ENCODE data around the gene EGFL7.
A peak's percentile ranks its signal among the peaks of the same experiment; 100 is the strongest.

EGFL7 gene

GRCh38 chr9:136675477-136676296 is 13.0 kb downstream of the EGFL7 start:
- DNase-seq: no peak

GRCh38 chr9:136676297-136676794 is 13.6 kb downstream of the EGFL7 start:
- DNase-seq: no peak

- DNase-seq: no peak
These were observed 14.4 kb downstream of the EGFL7 start for GRCh38 chr9:136676920-136677686.

DNA sequence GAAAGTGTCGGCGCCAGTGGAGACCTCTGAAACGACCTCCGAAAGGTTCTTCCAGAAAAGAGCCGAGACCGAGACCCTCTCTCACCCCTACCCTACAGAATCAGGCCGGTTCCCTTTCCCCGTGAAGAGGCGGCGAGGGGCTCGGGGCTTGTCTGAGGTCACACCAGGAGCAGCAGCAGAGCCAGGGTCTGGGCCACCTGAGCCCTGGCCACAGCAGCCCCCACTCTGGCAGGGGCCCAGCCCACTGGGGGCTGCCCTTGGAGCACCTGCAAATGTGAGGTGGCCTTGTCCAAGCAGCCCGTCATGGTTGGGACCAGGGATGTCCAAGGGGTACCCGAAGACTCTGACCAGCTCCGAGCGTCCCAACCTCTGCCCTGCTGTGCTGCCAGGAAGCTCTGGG is 15.3 kb downstream of the EGFL7 start:
- DNase-seq: no peak

DNA sequence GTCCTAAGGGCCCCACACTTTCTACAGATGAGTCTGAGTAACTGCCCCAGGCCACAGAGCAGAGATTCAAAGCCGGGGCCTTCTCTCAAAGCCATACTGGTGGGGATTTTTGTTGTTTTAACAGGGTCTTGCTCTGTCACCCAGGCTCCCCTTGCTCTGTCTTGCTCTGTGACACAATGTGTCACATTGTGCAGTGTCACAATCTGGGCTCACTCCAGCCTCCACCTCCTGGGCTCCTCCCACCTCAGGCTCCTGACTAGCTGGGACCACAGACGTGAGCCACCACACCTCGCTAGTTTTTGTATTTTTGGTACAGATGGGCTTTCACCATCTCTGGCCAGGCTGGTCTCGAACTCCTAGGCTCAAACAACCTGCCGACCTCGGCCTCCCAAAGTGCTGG is 15.9 kb downstream of the EGFL7 start:
- DNase-seq: no peak

DNA sequence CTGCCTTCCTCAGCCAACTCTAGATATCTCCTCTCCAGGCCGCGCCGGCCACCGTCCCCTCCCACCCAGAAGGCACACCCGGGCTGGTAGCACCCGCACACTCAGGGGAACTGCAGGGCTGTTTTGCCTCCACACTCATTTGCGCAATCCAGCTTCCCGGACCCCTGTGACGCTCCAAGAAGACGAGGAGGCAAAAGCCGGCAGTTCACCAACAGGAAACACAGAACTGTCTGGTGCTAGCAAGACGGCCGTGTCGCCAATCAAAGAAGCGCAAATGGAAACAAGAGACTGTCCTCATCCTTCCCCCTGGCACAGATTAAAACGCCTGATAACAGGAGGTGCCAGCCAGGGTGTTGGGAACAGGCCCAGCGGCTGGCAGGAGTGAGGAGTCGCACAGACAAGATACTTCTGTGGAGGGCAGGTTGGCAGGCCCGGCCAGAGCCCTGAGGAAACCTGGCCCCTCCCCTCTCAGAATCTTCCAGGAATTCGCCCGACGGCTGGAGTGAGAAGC is 16.8 kb downstream of the EGFL7 start:
- DNase-seq: peak in 1 of 2 donors; percentile 52

DNA sequence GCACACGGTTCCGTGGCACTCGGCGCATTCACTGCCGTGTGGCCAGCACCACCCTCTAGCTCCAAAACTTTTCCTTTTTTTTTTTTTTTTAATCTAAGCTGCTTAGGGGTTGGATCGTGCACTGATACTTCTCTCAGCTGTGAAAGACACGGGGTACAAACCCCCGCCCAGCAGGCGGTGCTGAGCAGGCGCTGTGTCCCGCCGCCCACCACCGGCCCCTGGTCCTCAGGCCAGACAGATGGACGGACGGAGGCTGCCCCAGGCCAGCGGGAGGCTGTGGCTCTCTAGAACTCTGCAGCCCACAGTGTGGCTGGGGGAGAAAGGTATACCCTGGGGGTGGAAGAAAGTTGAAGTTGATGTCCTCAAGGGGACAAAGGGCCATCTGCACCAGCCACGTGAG is 18.3 kb downstream of the EGFL7 start:
- no peak for DNase-seq

DNA sequence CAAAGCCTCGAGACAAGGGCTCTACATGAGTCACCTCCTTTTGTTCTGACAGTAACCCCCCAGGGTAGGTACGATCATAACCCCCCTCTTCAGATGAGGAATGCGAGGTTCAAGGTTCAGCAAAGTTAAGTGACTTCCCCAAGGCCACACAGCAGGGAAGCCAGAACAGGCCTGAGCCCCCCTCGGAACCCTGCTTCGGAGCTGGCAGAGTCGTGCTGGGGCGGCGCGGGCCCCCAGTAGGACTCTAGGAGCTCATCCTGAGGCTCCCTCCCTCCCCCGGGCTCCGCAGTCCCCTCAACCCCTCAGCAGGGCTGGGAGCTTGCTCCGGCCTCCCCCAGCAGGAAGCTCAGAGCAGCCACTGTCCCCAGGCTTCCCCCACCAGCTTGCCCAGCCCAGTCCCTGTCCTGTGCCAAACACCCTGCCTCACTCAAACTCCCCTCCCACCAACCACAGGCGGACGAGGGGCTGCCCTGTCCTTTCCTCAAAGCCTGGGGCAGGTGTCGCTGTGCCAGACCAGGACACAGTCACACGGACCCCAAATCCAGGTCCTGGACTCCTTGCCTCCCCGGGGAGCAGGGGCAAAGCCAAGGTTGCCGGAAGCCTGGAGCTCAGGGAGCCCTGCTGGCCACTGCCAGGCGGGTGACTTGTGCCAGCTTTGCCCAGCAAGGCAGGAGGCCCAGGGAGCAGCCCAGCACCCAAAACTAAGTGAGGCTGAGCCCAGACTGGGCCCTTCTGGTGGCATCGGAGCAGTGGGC is 19.4 kb downstream of the EGFL7 start:
- DNase-seq: no peak

GRCh38 chr9:136682710-136683109 is 20.0 kb downstream of the EGFL7 start:
- no peak for DNase-seq

GRCh38 chr9:136683173-136683745 is 20.5 kb downstream of the EGFL7 start:
- no peak for DNase-seq

DNA sequence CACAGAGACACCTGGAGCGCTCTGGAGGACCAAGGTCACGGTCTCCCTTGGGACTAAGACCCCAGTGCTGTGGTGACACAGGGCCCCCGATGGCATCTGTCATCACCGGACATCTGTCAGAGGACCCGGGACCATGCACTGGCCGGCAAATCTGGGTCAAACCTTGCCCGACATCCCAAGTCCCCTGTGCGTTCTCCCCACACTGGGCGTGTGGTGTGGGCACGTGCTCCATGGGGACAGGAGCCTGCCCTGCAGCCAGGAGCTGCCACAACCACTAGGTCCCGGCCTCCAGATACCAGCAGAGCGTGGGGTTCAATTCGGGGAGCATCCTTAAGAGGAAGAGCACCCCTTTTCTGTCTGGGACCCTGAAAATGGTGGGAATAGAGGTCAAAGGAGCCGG is 21.0 kb downstream of the EGFL7 start:
- DNase-seq: no peak

GRCh38 chr9:136684339-136684738 is 21.6 kb downstream of the EGFL7 start:
- no peak for DNase-seq

DNA sequence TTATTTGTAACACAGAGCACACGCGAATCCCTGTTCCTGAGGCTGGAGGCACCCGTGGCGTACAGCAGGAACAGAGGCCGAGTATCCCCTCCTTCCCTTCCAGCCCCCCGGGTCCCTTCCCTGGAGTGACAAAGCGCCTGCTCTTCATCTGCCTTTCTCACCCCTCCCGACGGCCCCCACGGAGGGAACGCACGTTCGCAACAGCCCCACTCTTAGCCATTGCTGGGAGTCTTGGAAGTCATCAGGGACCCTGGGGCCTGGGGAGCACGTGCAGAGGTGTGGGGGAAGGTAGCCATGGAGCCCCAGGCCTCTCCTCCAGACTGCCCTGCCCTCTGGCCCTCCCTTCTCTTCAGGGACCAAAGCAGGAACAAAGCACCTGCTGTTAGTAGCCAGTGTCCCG is 22.1 kb downstream of the EGFL7 start:
- DNase-seq: no peak

DNA sequence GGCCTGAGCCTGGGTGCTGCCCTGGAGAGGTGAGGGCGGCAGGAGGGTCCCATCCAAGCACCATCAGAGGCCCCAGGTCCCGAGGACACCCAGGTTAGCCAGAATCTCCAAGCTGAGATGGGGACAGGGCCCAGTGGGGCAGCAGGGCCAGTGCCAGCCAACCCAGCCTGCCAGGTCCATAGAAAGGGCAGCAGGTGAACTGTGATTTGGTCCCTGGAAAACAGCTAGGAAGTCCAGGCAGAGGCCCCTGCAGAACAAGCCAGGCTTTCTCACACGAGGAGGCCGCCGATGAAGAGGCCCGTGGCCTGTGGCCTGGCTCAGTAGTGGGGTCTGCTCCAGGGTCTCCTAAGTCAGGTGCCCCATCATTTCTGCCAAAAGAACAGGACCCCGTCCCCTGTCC is 22.5 kb downstream of the EGFL7 start:
- no peak for DNase-seq

DNA sequence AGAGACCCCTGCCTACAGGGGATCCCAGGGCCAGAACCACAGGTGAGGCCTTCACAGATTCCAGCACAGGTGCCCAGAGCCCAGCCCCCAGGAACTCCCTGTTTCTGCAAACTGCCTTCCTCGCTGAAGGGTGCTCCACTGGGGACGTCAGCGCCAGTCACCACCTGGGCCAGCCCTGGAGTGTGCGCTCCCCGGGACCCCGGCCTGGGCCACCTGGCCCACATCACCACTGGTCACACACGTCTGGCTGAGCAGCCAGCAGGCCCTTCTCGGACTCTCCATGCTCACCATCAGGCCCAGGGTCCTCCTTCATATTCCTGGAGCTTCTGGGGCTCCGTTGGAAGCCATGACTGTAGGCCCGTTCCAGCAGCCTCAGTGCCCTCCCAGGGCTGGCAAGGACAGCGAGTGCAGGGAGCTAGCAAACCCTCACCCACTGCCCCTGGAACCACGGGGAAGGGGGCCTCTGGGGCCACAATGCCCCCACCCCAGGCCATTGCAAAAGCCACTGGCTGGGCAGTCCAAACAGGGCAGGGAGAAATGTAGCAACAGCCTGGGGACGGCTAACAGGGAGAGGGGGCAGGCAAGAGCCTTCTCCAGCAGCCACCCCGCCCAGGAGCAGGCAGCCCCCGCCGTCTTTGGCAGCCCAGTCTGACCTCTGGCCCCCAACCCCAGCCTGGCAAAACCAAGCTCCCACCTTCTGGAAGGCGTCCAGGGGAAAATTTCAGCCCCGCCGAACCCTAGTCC is 23.2 kb downstream of the EGFL7 start:
- DNase-seq: no peak

GRCh38 chr9:136686534-136686793 is 23.7 kb downstream of the EGFL7 start:
- no peak for DNase-seq

GRCh38 chr9:136686794-136687711 is 24.3 kb downstream of the EGFL7 start, which contains the start of gene AGPAT2:
TSS of gene AGPAT2 (minus strand) at chr9:136687457. CDS start at chr9:136687357, 100 bp downstream.
- DNase-seq: peak; percentile 68 to 73

DNA sequence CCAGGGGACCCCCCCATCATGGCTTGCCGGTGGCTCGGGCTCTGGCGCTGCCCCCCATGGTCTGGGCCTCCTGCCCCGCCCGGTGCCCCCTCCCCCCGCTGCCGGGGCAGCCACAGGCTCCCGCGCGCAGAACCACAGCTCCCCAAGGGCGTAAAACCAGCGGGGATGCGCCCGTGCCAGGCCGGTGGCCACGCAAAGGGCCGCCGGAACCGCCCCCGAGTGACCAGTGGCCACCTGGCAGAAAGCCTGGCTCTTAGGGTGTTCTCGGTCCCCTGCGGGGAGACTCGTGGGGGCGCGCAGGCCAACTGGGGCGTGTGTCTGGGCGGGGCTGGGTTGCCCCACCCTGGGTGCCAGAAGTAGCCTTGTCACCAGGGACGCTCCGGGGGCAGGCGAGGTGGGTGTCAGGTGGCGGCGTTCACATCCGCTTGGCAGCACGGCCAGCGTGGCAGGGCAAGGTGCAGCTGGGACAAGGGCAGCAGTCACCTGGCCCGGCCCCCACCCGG is 25.1 kb downstream of the EGFL7 start:
- no peak for DNase-seq

DNA sequence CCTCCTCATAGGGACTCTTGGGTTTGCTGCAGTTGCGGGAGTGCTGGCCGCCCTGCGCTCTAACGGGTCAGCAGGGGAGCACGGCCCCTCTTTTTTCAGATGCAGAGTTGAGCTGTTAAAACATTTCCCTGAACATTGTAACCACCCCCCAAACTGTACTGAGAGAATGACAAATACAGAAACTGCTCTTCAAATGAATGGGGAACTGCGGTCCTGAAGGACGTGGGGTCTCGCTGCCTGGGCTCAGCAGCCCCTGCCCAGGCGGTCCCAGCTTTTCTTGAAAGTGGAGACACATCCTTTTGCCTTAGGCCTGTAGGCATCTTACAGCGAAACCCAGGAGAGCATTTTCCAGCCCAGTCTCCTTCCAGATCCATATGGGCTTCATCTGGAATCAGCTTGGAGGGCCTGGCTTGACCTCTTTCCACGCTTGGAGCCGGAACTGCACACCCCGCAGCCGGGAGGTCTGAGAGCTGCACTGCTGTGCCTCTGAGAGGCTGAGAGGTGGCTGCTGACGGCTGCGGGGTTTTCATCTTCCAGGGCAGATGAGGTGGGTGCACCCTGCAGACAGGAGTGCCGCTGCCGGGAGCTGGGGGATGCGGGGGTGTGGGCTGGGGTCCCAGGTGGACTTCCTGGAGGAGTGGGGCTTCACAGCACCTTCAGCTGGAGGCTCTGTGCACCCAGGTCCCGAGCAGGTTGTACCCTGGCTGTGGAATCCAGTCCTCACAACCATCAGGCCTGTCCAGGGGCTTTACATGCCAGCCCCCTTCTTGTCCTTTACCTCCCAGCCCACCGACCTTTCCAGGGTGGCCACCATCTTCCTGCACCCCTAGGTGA is 25.8 kb downstream of the EGFL7 start:
- no peak for DNase-seq

- DNase-seq: no peak
These were observed 26.4 kb downstream of the EGFL7 start for GRCh38 chr9:136689108-136689460.

Measured in CD4-positive, alpha-beta T cell treated with Interleukin-4 for 1 hour (primary cell).